ENCODE results near the gene MAP2K6. TPM values are rescaled to one million over a fixed set of nuclear protein-coding genes. Genes with fewer than 3 reads are reported as not detected.

Gene MAP2K6
- total and polyA plus RNA-seq, 10 of the 15 experiments (the other 5 are each of a cell fraction or from before 2014, with no cell fraction given), result 15.6 to 70.3 (median 22.9) TPM

DNA sequence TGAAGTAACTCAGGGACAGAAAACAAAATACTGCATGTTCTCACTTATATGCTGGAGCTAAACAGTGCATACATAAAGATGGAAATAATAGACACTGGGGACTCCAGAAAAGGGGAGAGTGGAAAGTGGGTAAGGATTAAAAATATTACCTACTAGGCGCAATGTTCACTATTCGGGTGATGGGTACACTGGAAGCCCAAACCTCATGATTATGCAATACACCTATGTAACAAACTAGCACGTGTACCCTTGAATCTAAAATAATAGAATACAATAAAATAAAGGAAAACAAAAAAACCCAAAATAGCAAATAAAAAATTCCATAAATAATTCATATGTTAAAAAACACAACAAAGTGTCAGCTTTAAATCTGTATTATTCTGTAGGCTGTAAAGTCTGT is 56.9 kb downstream of the MAP2K6 start:
- FAIRE-seq (no peak), DNase-seq (ENCODE audit: low read depth, low spot score) (no peak), ATAC-seq (no peak)
- Histone ChIP-seq H3K4me3 (no peak overlapping the region), H3K27ac (ENCODE audit: control insufficient read depth, insufficient read depth) (no peak overlapping the region), H3K79me2 (ENCODE audit: control insufficient read depth, insufficient read depth, low read length) (no peaks in the 10 kb centered on the region), H3K36me3 (ENCODE audit: control insufficient read depth in 2 of 2, insufficient read depth in 2 of 2, low read length in 1 of 2) (no peaks in the 10 kb centered on the region; a peak in 1 of 4 replicates), H3K4me1 (ENCODE audit: control insufficient read depth, insufficient read depth, low read length) (no peaks in the 10 kb centered on the region), H3K9ac (ENCODE audit: control insufficient read depth, insufficient read depth, low read length) (no peak overlapping the region), H3K9me3 (replicated peaks; ENCODE audit: control insufficient read depth, insufficient read depth, low read length) (no peaks in the 10 kb centered on the region), H3K4me2 (ENCODE audit: control insufficient read depth, insufficient read depth) (no peak overlapping the region), H4K20me1 (ENCODE audit: control insufficient read depth, insufficient read depth) (no peaks in the 10 kb centered on the region), H3K27me3 (replicated peaks in 1 of 2; ENCODE audit: control insufficient read depth in 2 of 2, insufficient read depth in 2 of 2, low read length in 1 of 2) (no peaks in the 10 kb centered on the region), H2AFZ (ENCODE audit: control insufficient read depth, low read depth, low read length) (no peak overlapping the region)
- TF ChIP-seq RFX5 (IDR thresholded peaks at IDR 0.05; ENCODE audit: low read depth, low read length) (no peak), MYC (IDR thresholded peaks at IDR 0.05; ENCODE audit: insufficient read depth, insufficient read length, insufficient replicate concordance, low read length, severe bottlenecking) (no peak), PAX8 (IDR thresholded peaks at IDR 0.05) (no peak), SPI1 (IDR thresholded peaks at IDR 0.05; ENCODE audit: borderline replicate concordance, insufficient read depth, low read depth, low read length) (no peak)
- TF ChIP-seq, protein P1, sequence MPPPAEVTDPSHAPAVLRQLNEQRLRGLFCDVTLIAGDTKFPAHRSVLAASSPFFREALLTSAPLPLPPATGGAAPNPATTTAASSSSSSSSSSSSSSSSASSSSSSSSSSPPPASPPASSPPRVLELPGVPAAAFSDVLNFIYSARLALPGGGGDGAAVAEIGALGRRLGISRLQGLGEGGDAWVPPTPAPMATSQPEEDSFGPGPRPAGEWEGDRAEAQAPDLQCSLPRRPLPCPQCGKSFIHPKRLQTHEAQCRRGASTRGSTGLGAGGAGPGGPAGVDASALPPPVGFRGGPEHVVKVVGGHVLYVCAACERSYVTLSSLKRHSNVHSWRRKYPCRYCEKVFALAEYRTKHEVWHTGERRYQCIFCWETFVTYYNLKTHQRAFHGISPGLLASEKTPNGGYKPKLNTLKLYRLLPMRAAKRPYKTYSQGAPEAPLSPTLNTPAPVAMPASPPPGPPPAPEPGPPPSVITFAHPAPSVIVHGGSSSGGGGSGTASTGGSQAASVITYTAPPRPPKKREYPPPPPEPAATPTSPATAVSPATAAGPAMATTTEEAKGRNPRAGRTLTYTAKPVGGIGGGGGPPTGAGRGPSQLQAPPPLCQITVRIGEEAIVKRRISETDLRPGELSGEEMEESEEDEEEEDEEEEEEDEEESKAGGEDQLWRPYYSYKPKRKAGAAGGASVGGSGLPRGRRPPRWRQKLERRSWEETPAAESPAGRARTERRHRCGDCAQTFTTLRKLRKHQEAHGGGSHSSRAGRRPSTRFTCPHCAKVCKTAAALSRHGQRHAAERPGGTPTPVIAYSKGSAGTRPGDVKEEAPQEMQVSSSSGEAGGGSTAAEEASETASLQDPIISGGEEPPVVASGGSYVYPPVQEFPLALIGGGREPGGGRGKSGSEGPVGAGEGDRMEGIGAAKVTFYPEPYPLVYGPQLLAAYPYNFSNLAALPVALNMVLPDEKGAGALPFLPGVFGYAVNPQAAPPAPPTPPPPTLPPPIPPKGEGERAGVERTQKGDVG (CRISPR knock-in tag; IDR thresholded peaks at IDR 0.05), result no peak
- in situ Hi-C loops (cut with MboI), result no loop called here
- ChIA-PET SMC1A (ENCODE audit: uncharacterized antibody, unreplicated experiment) (no interaction called here), POLR2A (no interaction called here), RAD21 (ENCODE audit: unreplicated experiment) (no interaction called here), CTCF (no interaction called here)
- WGBS (ENCODE audit: insufficient coverage, insufficient replicate concordance, low lambda C conversion rate, missing lambda C conversion rate), result 82% methylated on average over 3 of the region's 3 CpGs
- intact Hi-C loops (cut with micrococcal nuclease; ENCODE audit: unreplicated experiment), result no loop called here
- no TSS peak for BruUV-seq (replicated peaks)
